K562 (cell line): Measurements from ENCODE around the gene HMG20B. TPM values are rescaled to one million over a fixed set of nuclear protein-coding genes. Genes with fewer than 3 reads are reported as not detected.

Experiments used
- ELF4 ChIP-seq: fragments of 450-650 bp; formaldehyde crosslinking; IDR thresholded peaks from 2 replicates; pipeline ENCODE4 v1.4.0; 2022; ENCODE audit warnings: missing genetic modification characterization
- HDGF ChIP-seq: fragments of 450-650 bp; IDR thresholded peaks from 2 replicates; pipeline ENCODE4 v1.6.1; 2016
- MECOM ChIP-seq: fragments of 250-450 bp; sonication (Bioruptor Pico); IDR thresholded peaks from 2 replicates; pipeline ENCODE4 v1.8.0; 2022; ENCODE audit warnings: inconsistent platforms
- NRF1 ChIP-seq, 2 experiments: fragments of 450-650 bp; IDR thresholded peaks in 1 of 2; conservative IDR thresholded peaks in 1 of 2; 2 replicates each; pipeline ENCODE4 v1.6.1; 2014; ENCODE audit warnings: mild to moderate bottlenecking in 2 of 2
- PTTG1 ChIP-seq: fragments of 450-650 bp; IDR thresholded peaks from 2 replicates; pipeline ENCODE4 v1.6.1; 2016; ENCODE audit warnings: low read depth, mild to moderate bottlenecking, missing genetic modification characterization, missing compliant biosample characterization
- SIN3A ChIP-seq, 2 experiments: fragments of 150-350 bp in 1 of 2; IDR thresholded peaks; 2 replicates each; pipeline ENCODE4 v1.6.1; 2011 to 2016; ENCODE audit warnings: borderline replicate concordance in 2 of 2, low read depth in 2 of 2, low read length in 2 of 2, mild to moderate bottlenecking in 2 of 2, moderate library complexity in 2 of 2; ENCODE audit not compliant: control insufficient read depth in 1 of 2
- SNRNP70 ChIP-seq: fragments of 200-400 bp; formaldehyde crosslinking; optimal IDR thresholded peaks from 2 replicates; pipeline ENCODE3; 2017; ENCODE audit warnings: low read depth, low read length
- STAT5A ChIP-seq: IDR thresholded peaks from 2 replicates; pipeline ENCODE4 v1.6.1; 2012; ENCODE audit warnings: low read length, inconsistent platforms, borderline replicate concordance
- TCF7 ChIP-seq: sonication (generic); IDR thresholded peaks from 2 replicates; pipeline ENCODE4 v1.6.1; 2016; ENCODE audit warnings: antibody characterized with exemption, borderline replicate concordance
- TEAD4 ChIP-seq, 2 experiments: sonication (generic) in 1 of 2; formaldehyde crosslinking in 1 of 2; IDR thresholded peaks; 2 replicates each; pipeline versions ENCODE4 v1.6.1 to v1.8.0; 2012 to 2022; ENCODE audit warnings: borderline replicate concordance in 1 of 2, inconsistent platforms in 1 of 2, low read length in 1 of 2, mild to moderate bottlenecking in 1 of 2, missing genetic modification reagents in 1 of 2
- ZKSCAN1 ChIP-seq: fragments of 150-350 bp; IDR thresholded peaks from 2 replicates; pipeline ENCODE4 v1.6.1; 2016; ENCODE audit warnings: low read depth, low read length
- ZNF263 ChIP-seq: sonication (generic); formaldehyde crosslinking; IDR thresholded peaks from 2 replicates; pipeline ENCODE4 v1.8.0; 2022; ENCODE audit warnings: mild to moderate bottlenecking, missing genetic modification reagents, borderline replicate concordance
- polyA plus RNA-seq, 8 experiments: library from polyadenylated mRNA; depleted of rRNA in 4 of 8; stranded (reverse) in 5 of 8; unstranded in 3 of 8; fragments of >200 nt; fragmentation: Nextera tagmentation in 2 of 8; fragmentation: Illumina TruSeq in 1 of 8; extraction: Ambion mirVana in 2 of 8; extraction: Trizol in 1 of 8; gene quantifications; 2 replicates each; pipeline versions ENCODE4 v1.2.1 to v1.2.3, GENCODE V29; 2011 to 2014; ENCODE audit warnings: inconsistent platforms in 1 of 8, missing spikeins in 1 of 8
- total RNA-seq, 7 experiments: library from RNA; depleted of rRNA in 6 of 7; stranded (reverse); fragments of >200 nt in 6 of 7; fragmentation: Illumina TruSeq in 2 of 7; extraction: Trizol in 2 of 7; gene quantifications; 2 replicates each; pipeline versions ENCODE4 v1.2.1 to v1.2.3, GENCODE V29; 2011 to 2021; ENCODE audit warnings: low replicate concordance in 1 of 7
- TF ChIP-seq, protein P1 (sequence below), 2 experiments: fragments of 250-450 bp in 1 of 2; fragments of 450-650 bp in 1 of 2; sonication (Bioruptor Pico) in 1 of 2; IDR thresholded peaks; 2 replicates each; pipeline versions ENCODE4 v1.6.1 to v1.8.0; 2016 to 2021; ENCODE audit warnings: mild to moderate bottlenecking in 2 of 2, moderate library complexity in 2 of 2, missing compliant biosample characterization in 1 of 2, missing genetic modification characterization in 1 of 2
- TF ChIP-seq, protein P2 (sequence below), 2 experiments: IDR thresholded peaks; 2 replicates each; pipeline ENCODE4 v1.6.1; 2012; ENCODE audit warnings: improper control_type of control experiment in 2 of 2, low read depth in 2 of 2, low read length in 2 of 2, borderline replicate concordance in 1 of 2
- TF ChIP-seq, protein P3 (sequence below): IDR thresholded peaks from 3 replicates; pipeline ENCODE4 v1.6.1; 2011; ENCODE audit warnings: borderline replicate concordance, mild to moderate bottlenecking, moderate library complexity; ENCODE audit not compliant: insufficient read length; ENCODE audit errors: extremely low read depth
- TF ChIP-seq, protein P4 (sequence below): fragments of 450-650 bp; formaldehyde crosslinking; IDR thresholded peaks from 2 replicates; pipeline ENCODE4 v1.4.0; 2020; ENCODE audit warnings: mild to moderate bottlenecking
- TF ChIP-seq, protein P5 (sequence below): fragments of 450-650 bp; IDR thresholded peaks from one replicate; pipeline ENCODE4 v1.6.1; 2018; ENCODE audit warnings: mild to moderate bottlenecking, moderate library complexity; ENCODE audit not compliant: partially characterized antibody

Gene HMG20B
- total and polyA plus RNA-seq, 9 of the 15 experiments (the other 6 are each of a cell fraction or from before 2014, with no cell fraction given), result 0.35 to 172 (median 38.6) TPM

DNA sequence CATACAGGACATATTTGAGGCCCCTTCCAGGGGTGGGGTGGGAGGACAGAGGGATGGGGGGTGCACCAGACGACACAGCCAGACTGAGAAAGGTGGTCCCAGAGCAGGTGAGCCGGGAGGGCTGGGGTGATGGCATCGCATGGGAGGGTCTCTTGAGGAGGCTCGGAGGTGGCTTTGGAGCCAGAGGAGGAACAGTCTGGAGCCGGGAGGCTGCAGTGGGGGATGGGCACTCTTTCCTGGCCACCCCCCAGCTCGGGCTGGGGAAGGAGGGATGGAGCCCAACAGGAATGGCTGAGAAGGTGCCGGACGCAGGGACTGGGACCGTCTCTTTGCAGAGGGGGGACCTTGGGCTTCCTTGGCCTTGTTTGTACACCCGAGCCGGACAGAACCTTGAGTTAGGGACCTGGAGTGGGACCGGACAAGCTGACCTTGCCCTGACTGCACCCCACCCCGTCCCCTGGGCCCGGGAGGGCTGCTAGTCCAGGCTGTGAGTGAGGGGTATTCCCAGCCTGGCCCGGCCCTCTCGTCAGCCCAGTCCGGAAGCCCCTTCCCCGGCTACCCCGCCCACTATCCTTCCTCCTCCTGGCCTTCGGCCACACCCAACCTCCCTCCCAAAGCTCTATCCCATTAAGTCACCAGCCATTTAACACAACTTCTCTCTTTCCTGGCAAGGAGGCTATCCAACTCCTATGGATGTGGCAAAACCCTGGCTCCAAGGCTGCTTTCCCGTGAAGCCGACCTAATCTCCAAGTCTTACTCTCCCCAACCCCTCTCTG, 34.7 kb downstream of the HMG20B start (continued):
- TF ChIP-seq, protein P1, sequence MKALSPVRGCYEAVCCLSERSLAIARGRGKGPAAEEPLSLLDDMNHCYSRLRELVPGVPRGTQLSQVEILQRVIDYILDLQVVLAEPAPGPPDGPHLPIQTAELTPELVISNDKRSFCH (CRISPR knock-in tag; IDR thresholded peaks at IDR 0.05), result no peak
- TF ChIP-seq, protein P1 (tag; IDR thresholded peaks at IDR 0.05), result 0 out of 2 replicates have a peak, but pooled peaks have one; percentile 13
- TF ChIP-seq STAT5A (no peak), TCF7 (no peak), SNRNP70 (no peak), ZNF263 (CRISPR knock-in tag) (no peak), HDGF (no peak), TEAD4 (IDR thresholded peaks at IDR 0.05; ENCODE audit: low read length) (no peak), TEAD4 (CRISPR knock-in tag; IDR thresholded peaks at IDR 0.05; ENCODE audit: borderline replicate concordance) (no peak), ZKSCAN1 (no peak), ELF4 (CRISPR knock-in tag) (no peak), MECOM (CRISPR knock-in tag) (0 out of 2 replicates have a peak, but pooled peaks have one; percentile 31), PTTG1 (no peak), NRF1 (conservative IDR thresholded peaks at IDR 0.05 in 1 of 2, IDR thresholded peaks at IDR 0.05 in 1 of 2) (no peak), SIN3A (IDR thresholded peaks at IDR 0.05; ENCODE audit: borderline replicate concordance in 2 of 2, control insufficient read depth in 1 of 2, low read depth in 2 of 2, low read length in 2 of 2) (no peak; a peak in 1 of 4 replicates)
- TF ChIP-seq, protein P2, sequence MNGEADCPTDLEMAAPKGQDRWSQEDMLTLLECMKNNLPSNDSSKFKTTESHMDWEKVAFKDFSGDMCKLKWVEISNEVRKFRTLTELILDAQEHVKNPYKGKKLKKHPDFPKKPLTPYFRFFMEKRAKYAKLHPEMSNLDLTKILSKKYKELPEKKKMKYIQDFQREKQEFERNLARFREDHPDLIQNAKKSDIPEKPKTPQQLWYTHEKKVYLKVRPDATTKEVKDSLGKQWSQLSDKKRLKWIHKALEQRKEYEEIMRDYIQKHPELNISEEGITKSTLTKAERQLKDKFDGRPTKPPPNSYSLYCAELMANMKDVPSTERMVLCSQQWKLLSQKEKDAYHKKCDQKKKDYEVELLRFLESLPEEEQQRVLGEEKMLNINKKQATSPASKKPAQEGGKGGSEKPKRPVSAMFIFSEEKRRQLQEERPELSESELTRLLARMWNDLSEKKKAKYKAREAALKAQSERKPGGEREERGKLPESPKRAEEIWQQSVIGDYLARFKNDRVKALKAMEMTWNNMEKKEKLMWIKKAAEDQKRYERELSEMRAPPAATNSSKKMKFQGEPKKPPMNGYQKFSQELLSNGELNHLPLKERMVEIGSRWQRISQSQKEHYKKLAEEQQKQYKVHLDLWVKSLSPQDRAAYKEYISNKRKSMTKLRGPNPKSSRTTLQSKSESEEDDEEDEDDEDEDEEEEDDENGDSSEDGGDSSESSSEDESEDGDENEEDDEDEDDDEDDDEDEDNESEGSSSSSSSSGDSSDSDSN (IDR thresholded peaks at IDR 0.05; ENCODE audit: borderline replicate concordance in 1 of 2, low read depth in 2 of 2, low read length in 2 of 2), result peak in 1 of 2 experiments; percentile 65; a peak in 1 of 4 replicates
- TF ChIP-seq, protein P3, sequence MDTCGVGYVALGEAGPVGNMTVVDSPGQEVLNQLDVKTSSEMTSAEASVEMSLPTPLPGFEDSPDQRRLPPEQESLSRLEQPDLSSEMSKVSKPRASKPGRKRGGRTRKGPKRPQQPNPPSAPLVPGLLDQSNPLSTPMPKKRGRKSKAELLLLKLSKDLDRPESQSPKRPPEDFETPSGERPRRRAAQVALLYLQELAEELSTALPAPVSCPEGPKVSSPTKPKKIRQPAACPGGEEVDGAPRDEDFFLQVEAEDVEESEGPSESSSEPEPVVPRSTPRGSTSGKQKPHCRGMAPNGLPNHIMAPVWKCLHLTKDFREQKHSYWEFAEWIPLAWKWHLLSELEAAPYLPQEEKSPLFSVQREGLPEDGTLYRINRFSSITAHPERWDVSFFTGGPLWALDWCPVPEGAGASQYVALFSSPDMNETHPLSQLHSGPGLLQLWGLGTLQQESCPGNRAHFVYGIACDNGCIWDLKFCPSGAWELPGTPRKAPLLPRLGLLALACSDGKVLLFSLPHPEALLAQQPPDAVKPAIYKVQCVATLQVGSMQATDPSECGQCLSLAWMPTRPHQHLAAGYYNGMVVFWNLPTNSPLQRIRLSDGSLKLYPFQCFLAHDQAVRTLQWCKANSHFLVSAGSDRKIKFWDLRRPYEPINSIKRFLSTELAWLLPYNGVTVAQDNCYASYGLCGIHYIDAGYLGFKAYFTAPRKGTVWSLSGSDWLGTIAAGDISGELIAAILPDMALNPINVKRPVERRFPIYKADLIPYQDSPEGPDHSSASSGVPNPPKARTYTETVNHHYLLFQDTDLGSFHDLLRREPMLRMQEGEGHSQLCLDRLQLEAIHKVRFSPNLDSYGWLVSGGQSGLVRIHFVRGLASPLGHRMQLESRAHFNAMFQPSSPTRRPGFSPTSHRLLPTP, result no peak
- TF ChIP-seq, protein P4, sequence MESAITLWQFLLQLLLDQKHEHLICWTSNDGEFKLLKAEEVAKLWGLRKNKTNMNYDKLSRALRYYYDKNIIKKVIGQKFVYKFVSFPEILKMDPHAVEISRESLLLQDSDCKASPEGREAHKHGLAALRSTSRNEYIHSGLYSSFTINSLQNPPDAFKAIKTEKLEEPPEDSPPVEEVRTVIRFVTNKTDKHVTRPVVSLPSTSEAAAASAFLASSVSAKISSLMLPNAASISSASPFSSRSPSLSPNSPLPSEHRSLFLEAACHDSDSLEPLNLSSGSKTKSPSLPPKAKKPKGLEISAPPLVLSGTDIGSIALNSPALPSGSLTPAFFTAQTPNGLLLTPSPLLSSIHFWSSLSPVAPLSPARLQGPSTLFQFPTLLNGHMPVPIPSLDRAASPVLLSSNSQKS (CRISPR knock-in tag), result no peak
- TF ChIP-seq, protein P5, sequence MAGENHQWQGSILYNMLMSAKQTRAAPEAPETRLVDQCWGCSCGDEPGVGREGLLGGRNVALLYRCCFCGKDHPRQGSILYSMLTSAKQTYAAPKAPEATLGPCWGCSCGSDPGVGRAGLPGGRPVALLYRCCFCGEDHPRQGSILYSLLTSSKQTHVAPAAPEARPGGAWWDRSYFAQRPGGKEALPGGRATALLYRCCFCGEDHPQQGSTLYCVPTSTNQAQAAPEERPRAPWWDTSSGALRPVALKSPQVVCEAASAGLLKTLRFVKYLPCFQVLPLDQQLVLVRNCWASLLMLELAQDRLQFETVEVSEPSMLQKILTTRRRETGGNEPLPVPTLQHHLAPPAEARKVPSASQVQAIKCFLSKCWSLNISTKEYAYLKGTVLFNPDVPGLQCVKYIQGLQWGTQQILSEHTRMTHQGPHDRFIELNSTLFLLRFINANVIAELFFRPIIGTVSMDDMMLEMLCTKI, result no peak
